Measurements from ENCODE around the gene LRP1-AS. TPM values are rescaled to one million over a fixed set of nuclear protein-coding genes. Genes with fewer than 3 reads are reported as not detected.

Gene LRP1-AS
- total RNA-seq, 1 experiment from 2014 or later, result not detected

DNA sequence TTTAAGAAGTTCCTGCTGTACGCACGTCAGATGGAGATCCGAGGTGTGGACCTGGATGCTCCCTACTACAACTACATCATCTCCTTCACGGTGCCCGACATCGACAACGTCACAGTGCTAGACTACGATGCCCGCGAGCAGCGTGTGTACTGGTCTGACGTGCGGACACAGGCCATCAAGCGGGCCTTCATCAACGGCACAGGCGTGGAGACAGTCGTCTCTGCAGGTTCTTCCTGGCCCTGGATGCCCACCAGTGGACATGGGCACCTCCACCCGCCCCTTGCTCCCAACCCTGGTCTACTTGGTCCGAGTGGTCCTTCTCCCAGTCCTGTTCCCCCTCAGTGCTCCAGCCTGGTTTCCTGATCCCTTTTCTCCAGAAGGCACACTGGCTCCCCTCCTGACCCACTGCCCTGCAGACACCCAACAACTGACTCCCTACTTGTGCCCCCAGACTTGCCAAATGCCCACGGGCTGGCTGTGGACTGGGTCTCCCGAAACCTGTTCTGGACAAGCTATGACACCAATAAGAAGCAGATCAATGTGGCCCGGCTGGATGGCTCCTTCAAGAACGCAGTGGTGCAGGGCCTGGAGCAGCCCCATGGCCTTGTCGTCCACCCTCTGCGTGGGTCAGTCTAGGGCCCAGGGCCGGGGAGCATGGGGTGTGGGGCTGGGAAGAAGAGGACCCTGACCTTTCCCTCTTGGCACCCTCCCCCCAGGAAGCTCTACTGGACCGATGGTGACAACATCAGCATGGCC lies 32.1 kb upstream of the LRP1-AS start:
- CTCF ChIA-PET, result no interaction called here
- no peak for TF ChIP-seq CTCF (IDR thresholded peaks at IDR 0.05; ENCODE audit: unreplicated experiment)
- Mint-ChIP-seq H3K36me3 (ENCODE audit: insufficient read depth, unreplicated experiment) (peaks cover 4% of the 10 kb centered on the region), H3K4me3 (ENCODE audit: low read depth, unreplicated experiment) (no peak overlapping the region), H3K27me3 (ENCODE audit: unreplicated experiment) (no peaks in the 10 kb centered on the region), H3K4me1 (ENCODE audit: low read depth, unreplicated experiment) (no peaks in the 10 kb centered on the region), H3K9me3 (ENCODE audit: low read depth, unreplicated experiment) (no peaks in the 10 kb centered on the region), H3K27ac (ENCODE audit: unreplicated experiment) (no peak overlapping the region)
- no TSS peak for BruUV-seq (replicated peaks)
- intact Hi-C loops (cut with micrococcal nuclease; ENCODE audit: unreplicated experiment), result loop anchor here (5.0 kb wide), 1 partner anchor 112 kb away; no protein-coding TSS in a partner anchor
- no peak for DNase-seq

GRCh38 chr12:57178213-57178612 lies 30.8 kb upstream of the LRP1-AS start:
- H3K27ac Mint-ChIP-seq (ENCODE audit: unreplicated experiment), result no peak overlapping the region
- CTCF ChIA-PET, result interaction anchor here (0.6 kb wide), 1 partner anchor 894 kb away, joined by 4 read pairs; no protein-coding TSS in a partner anchor
- H3K36me3 Mint-ChIP-seq (ENCODE audit: insufficient read depth, unreplicated experiment), result peaks cover 2% of the 10 kb centered on the region
- H3K4me1 Mint-ChIP-seq (ENCODE audit: low read depth, unreplicated experiment), result no peaks in the 10 kb centered on the region
- H3K27me3 Mint-ChIP-seq (ENCODE audit: unreplicated experiment), result no peaks in the 10 kb centered on the region
- no peaks in the 10 kb centered on the region for H3K9me3 Mint-ChIP-seq (ENCODE audit: low read depth, unreplicated experiment)
- H3K4me3 Mint-ChIP-seq (ENCODE audit: low read depth, unreplicated experiment), result no peak overlapping the region
- intact Hi-C loops (cut with micrococcal nuclease; ENCODE audit: unreplicated experiment), result no loop called here
- TF ChIP-seq CTCF (IDR thresholded peaks at IDR 0.05; ENCODE audit: unreplicated experiment), result no peak
- DNase-seq, result no peak
- BruUV-seq (replicated peaks), result no TSS peak

GRCh38 chr12:57177354-57177753 lies 29.9 kb upstream of the LRP1-AS start:
- no TSS peak for BruUV-seq (replicated peaks)
- Mint-ChIP-seq H3K4me1 (ENCODE audit: low read depth, unreplicated experiment) (no peaks in the 10 kb centered on the region), H3K9me3 (ENCODE audit: low read depth, unreplicated experiment) (no peaks in the 10 kb centered on the region), H3K27me3 (ENCODE audit: unreplicated experiment) (no peaks in the 10 kb centered on the region), H3K27ac (ENCODE audit: unreplicated experiment) (no peak overlapping the region), H3K36me3 (ENCODE audit: insufficient read depth, unreplicated experiment) (no peaks in the 10 kb centered on the region), H3K4me3 (ENCODE audit: low read depth, unreplicated experiment) (no peak overlapping the region)
- no peak for TF ChIP-seq CTCF (IDR thresholded peaks at IDR 0.05; ENCODE audit: unreplicated experiment)
- DNase-seq, result no peak
- intact Hi-C loops (cut with micrococcal nuclease; ENCODE audit: unreplicated experiment), result no loop called here
- CTCF ChIA-PET, result no interaction called here

DNA sequence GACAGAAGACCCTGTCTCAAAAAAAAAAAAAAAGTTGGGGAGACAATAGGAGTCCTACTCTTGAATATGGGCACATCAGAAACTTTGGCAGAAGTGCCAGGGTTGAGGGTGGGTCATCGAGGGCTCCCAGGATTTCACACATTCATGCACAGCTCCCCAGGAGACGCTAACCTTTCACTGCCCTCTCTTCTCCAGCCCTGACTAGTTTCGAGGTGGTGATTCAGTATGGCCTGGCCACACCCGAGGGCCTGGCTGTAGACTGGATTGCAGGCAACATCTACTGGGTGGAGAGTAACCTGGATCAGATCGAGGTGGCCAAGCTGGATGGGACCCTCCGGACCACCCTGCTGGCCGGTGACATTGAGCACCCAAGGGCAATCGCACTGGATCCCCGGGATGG lies 29.4 kb upstream of the LRP1-AS start:
- DNase-seq, result no peak
- H3K4me1 Mint-ChIP-seq (ENCODE audit: low read depth, unreplicated experiment), result no peaks in the 10 kb centered on the region
- no peaks in the 10 kb centered on the region for H3K9me3 Mint-ChIP-seq (ENCODE audit: low read depth, unreplicated experiment)
- CTCF ChIA-PET, result interaction anchor here (0.6 to 2.7 kb wide), 7 partner anchors 49 to 1494 kb away, joined by 3 to 22 read pairs (median 7); partner anchors contain the start of genes LRP1 and STAT6
- no peak for TF ChIP-seq CTCF (IDR thresholded peaks at IDR 0.05; ENCODE audit: unreplicated experiment)
- no peak overlapping the region for H3K27ac Mint-ChIP-seq (ENCODE audit: unreplicated experiment)
- intact Hi-C loops (cut with micrococcal nuclease; ENCODE audit: unreplicated experiment), result no loop called here
- no peak overlapping the region for H3K4me3 Mint-ChIP-seq (ENCODE audit: low read depth, unreplicated experiment)
- no peaks in the 10 kb centered on the region for H3K36me3 Mint-ChIP-seq (ENCODE audit: insufficient read depth, unreplicated experiment)
- BruUV-seq (replicated peaks), result no TSS peak
- peaks cover under 1% of the 10 kb centered on the region for H3K27me3 Mint-ChIP-seq (ENCODE audit: unreplicated experiment)

Measured in Calu3 (cell line).